Renal cortical epithelial cell (primary cell): Measurements from ENCODE around the gene ZNF474. TPM values are rescaled to one million over a fixed set of nuclear protein-coding genes. Genes with fewer than 3 reads are reported as not detected.

Experiments used
- DNase-seq: peaks from one replicate; pipeline ENCODE4 v3.0.0-alpha.2; 2011; ENCODE audit warnings: low read depth
- total RNA-seq: library from RNA; depleted of rRNA; stranded (reverse); fragments of >200 nt; gene quantifications from 2 replicates; pipeline ENCODE4 v1.2.3, GENCODE V29; 2014

The ZNF474 gene
- total RNA-seq, 1 donor from 2014 or later, result 0.50 TPM

- peak; percentile 97 for DNase-seq
Observed at GRCh38 chr5:122180863-122181548, 51.7 kb downstream of the ZNF474 start.

- DNase-seq, result no peak
Observed at GRCh38 chr5:122181863-122182262, 52.5 kb downstream of the ZNF474 start.

- peak; percentile 91 for DNase-seq
Observed at GRCh38 chr5:122182491-122182921, 53.2 kb downstream of the ZNF474 start.

- peak; percentile 97 for DNase-seq
Observed at GRCh38 chr5:122183098-122183787, 53.9 kb downstream of the ZNF474 start.

- no peak for DNase-seq
Observed at GRCh38 chr5:122183788-122184170, 54.4 kb downstream of the ZNF474 start.

- no peak for DNase-seq
Observed at GRCh38 chr5:122184676-122185255, 55.4 kb downstream of the ZNF474 start.

- no peak for DNase-seq
Observed at GRCh38 chr5:122187426-122187825, 58.1 kb downstream of the ZNF474 start.

- no peak for DNase-seq
Observed at GRCh38 chr5:122190156-122190555, 60.8 kb downstream of the ZNF474 start.

- peak; percentile 79 for DNase-seq
Observed at GRCh38 chr5:122192497-122193496, 63.5 kb downstream of the ZNF474 start.

- peak; percentile 68 for DNase-seq
Observed at GRCh38 chr5:122195802-122196394, 66.6 kb downstream of the ZNF474 start.

GRCh38 chr5:122199146-122199545 is 69.8 kb downstream of the ZNF474 start:
- no peak for DNase-seq

- DNase-seq, result no peak
Observed at GRCh38 chr5:122200450-122200849, 71.1 kb downstream of the ZNF474 start.

GRCh38 chr5:122200865-122201264 is 71.5 kb downstream of the ZNF474 start:
- DNase-seq, result no peak

- DNase-seq, result no peak
Observed at GRCh38 chr5:122201365-122201764, 72.0 kb downstream of the ZNF474 start.

GRCh38 chr5:122202952-122203351 is 73.6 kb downstream of the ZNF474 start:
- no peak for DNase-seq

Other genes with a start within 250 kb of the ZNF474 start
- 27.4 and 34.2 TPM in 2 replicates for gene SRFBP1, start 167.6 kb upstream of the ZNF474 start, total RNA-seq
- gene LOX, start 51.3 kb upstream of the ZNF474 start, total RNA-seq, result 38.7 and 166 TPM in 2 replicates
- 1.7 and 3.0 TPM in 2 replicates for gene SNCAIP, start 182.7 kb downstream of the ZNF474 start, total RNA-seq